ENCODE results near the gene DNAJA4. TPM values are rescaled to one million over a fixed set of nuclear protein-coding genes. Genes with fewer than 3 reads are reported as not detected.

The DNAJA4 gene
- total RNA-seq, 1 donor = 2.2 TPM

GRCh38 chr15:78228356-78228996, 35.9 kb upstream of the DNAJA4 start:
- TF ChIP-seq CTCF (IDR thresholded peaks at IDR 0.05; ENCODE audit: extremely low read depth, low read depth, low read length) = no peak
- Histone ChIP-seq H3K4me1 (ENCODE audit: insufficient read depth, low read length) (no peaks in the 10 kb centered on the region), H3K27me3 (ENCODE audit: insufficient read depth, low read length) (peaks cover 34% of the 10 kb centered on the region), H3K36me3 (ENCODE audit: insufficient read depth, low read length) (no peaks in the 10 kb centered on the region), H2AFZ (ENCODE audit: low read length) (no peak overlapping the region), H3K27ac (ENCODE audit: low read depth, low read length) (no peak overlapping the region), H3K4me2 (ENCODE audit: insufficient read depth, low read length) (no peak overlapping the region), H4K20me1 (ENCODE audit: insufficient read depth, low read length) (no peaks in the 10 kb centered on the region), H3K4me3 (ENCODE audit: insufficient read depth, low read length) (no peak overlapping the region), H3K9me3 (ENCODE audit: low read depth, low read length) (no peaks in the 10 kb centered on the region), H3K79me2 (ENCODE audit: insufficient read depth, low read length) (no peaks in the 10 kb centered on the region)
- no peak for DNase-seq (ENCODE audit: insufficient read length, low spot score, missing footprints)

GRCh38 chr15:78229431-78230406, 34.6 kb upstream of the DNAJA4 start:
- no peak for DNase-seq (ENCODE audit: insufficient read length, low spot score, missing footprints)
- Histone ChIP-seq H3K27ac (ENCODE audit: low read depth, low read length) (no peak overlapping the region), H3K4me1 (ENCODE audit: insufficient read depth, low read length) (no peaks in the 10 kb centered on the region), H2AFZ (ENCODE audit: low read length) (no peak overlapping the region), H3K4me3 (ENCODE audit: insufficient read depth, low read length) (no peak overlapping the region), H3K36me3 (ENCODE audit: insufficient read depth, low read length) (no peaks in the 10 kb centered on the region), H3K27me3 (ENCODE audit: insufficient read depth, low read length) (peaks cover 44% of the 10 kb centered on the region), H3K9me3 (ENCODE audit: low read depth, low read length) (no peaks in the 10 kb centered on the region), H3K79me2 (ENCODE audit: insufficient read depth, low read length) (no peaks in the 10 kb centered on the region), H4K20me1 (ENCODE audit: insufficient read depth, low read length) (no peaks in the 10 kb centered on the region), H3K4me2 (ENCODE audit: insufficient read depth, low read length) (no peak overlapping the region)
- TF ChIP-seq CTCF (IDR thresholded peaks at IDR 0.05; ENCODE audit: extremely low read depth, low read depth, low read length) = no peak

- Histone ChIP-seq H3K9me3 (ENCODE audit: low read depth, low read length) (no peaks in the 10 kb centered on the region), H3K4me3 (ENCODE audit: insufficient read depth, low read length) (no peak overlapping the region), H3K4me2 (ENCODE audit: insufficient read depth, low read length) (no peak overlapping the region), H3K27me3 (ENCODE audit: insufficient read depth, low read length) (peaks cover 61% of the 10 kb centered on the region), H3K27ac (ENCODE audit: low read depth, low read length) (no peak overlapping the region), H3K79me2 (ENCODE audit: insufficient read depth, low read length) (no peaks in the 10 kb centered on the region), H4K20me1 (ENCODE audit: insufficient read depth, low read length) (no peaks in the 10 kb centered on the region), H2AFZ (ENCODE audit: low read length) (no peak overlapping the region), H3K4me1 (ENCODE audit: insufficient read depth, low read length) (no peaks in the 10 kb centered on the region), H3K36me3 (ENCODE audit: insufficient read depth, low read length) (no peaks in the 10 kb centered on the region)
- DNase-seq (ENCODE audit: insufficient read length, low spot score, missing footprints) = no peak
- no peak for TF ChIP-seq CTCF (IDR thresholded peaks at IDR 0.05; ENCODE audit: extremely low read depth, low read depth, low read length)
Measured at GRCh38 chr15:78232951-78233350, 31.4 kb upstream of the DNAJA4 start.

GRCh38 chr15:78233496-78233895, 30.9 kb upstream of the DNAJA4 start:
- no peaks in the 10 kb centered on the region for H3K36me3 ChIP-seq (ENCODE audit: insufficient read depth, low read length)
- no peaks in the 10 kb centered on the region for H4K20me1 ChIP-seq (ENCODE audit: insufficient read depth, low read length)
- no peak overlapping the region for H2AFZ ChIP-seq (ENCODE audit: low read length)
- H3K27ac ChIP-seq (ENCODE audit: low read depth, low read length) = no peak overlapping the region
- DNase-seq (ENCODE audit: insufficient read length, low spot score, missing footprints) = no peak
- TF ChIP-seq CTCF (IDR thresholded peaks at IDR 0.05; ENCODE audit: extremely low read depth, low read depth, low read length) = no peak
- no peaks in the 10 kb centered on the region for H3K79me2 ChIP-seq (ENCODE audit: insufficient read depth, low read length)
- H3K4me1 ChIP-seq (ENCODE audit: insufficient read depth, low read length) = no peaks in the 10 kb centered on the region
- H3K4me3 ChIP-seq (ENCODE audit: insufficient read depth, low read length) = no peak overlapping the region
- no peaks in the 10 kb centered on the region for H3K9me3 ChIP-seq (ENCODE audit: low read depth, low read length)
- H3K27me3 ChIP-seq (ENCODE audit: insufficient read depth, low read length) = peaks cover 59% of the 10 kb centered on the region
- no peak overlapping the region for H3K4me2 ChIP-seq (ENCODE audit: insufficient read depth, low read length)

All from osteoblast (primary cell).